ENCODE results near the gene SCGB3A1.

GRCh38 chr5:180608572-180609310 is 17.4 kb upstream of the SCGB3A1 start:
- TF ChIP-seq CTCF (IDR thresholded peaks at IDR 0.05) (no peak), EZH2 (IDR thresholded peaks at IDR 0.05; ENCODE audit: borderline replicate concordance, insufficient read depth, low read depth, low read length, poor library complexity, severe bottlenecking) (no peak)

All from B cell (primary cell).